Parathyroid adenoma (tissue), 2 donors: Measurements from ENCODE around the gene CFAP46.

Experiments
- H2AFZ ChIP-seq: fragments of 300-600 bp; sonication (generic); one replicate; pipeline ENCODE4 v1.7.0; 2017; ENCODE audit warnings: antibody characterized with exemption, mild to moderate bottlenecking
- H3K27ac ChIP-seq: fragments of 300-600 bp; sonication (generic); one replicate; pipeline ENCODE4 v1.7.0; 2017
- H3K27me3 ChIP-seq: fragments of 300-600 bp; sonication (generic); one replicate; pipeline ENCODE4 v1.7.0; 2017; ENCODE audit warnings: low read length; ENCODE audit not compliant: control insufficient read depth, insufficient read depth
- H3K36me3 ChIP-seq: fragments of 300-600 bp; sonication (generic); one replicate; pipeline ENCODE4 v1.7.0; 2017; ENCODE audit warnings: low read length; ENCODE audit not compliant: control insufficient read depth, insufficient read depth
- H3K4me1 ChIP-seq: fragments of 300-600 bp; sonication (generic); one replicate; pipeline ENCODE4 v1.7.0; 2017; ENCODE audit warnings: control low read depth
- H3K4me2 ChIP-seq: fragments of 300-600 bp; sonication (generic); one replicate; pipeline ENCODE4 v1.7.0; 2017; ENCODE audit warnings: low read length
- H3K4me3 ChIP-seq: fragments of 300-600 bp; sonication (generic); one replicate; pipeline ENCODE4 v1.7.0; 2017; ENCODE audit warnings: low read depth, low read length
- H3K79me2 ChIP-seq: fragments of 300-600 bp; sonication (generic); one replicate; pipeline ENCODE4 v1.7.0; 2017; ENCODE audit warnings: control low read depth
- H3K9ac ChIP-seq: fragments of 300-600 bp; sonication (generic); one replicate; pipeline ENCODE4 v1.7.0; 2017; ENCODE audit warnings: mild to moderate bottlenecking
- H3K9me3 ChIP-seq: fragments of 300-600 bp; sonication (generic); one replicate; pipeline ENCODE4 v1.7.0; 2017; ENCODE audit warnings: low read length; ENCODE audit not compliant: control insufficient read depth
- TF ChIP-seq, protein P1 (sequence below): fragments of 300-600 bp; sonication (generic); IDR thresholded peaks from one replicate; pipeline ENCODE4 v1.7.0; 2017; ENCODE audit warnings: antibody characterized with exemption, mild to moderate bottlenecking
- donor health status: primary hyperparathyroidism.

CFAP46 gene

GRCh38 chr10:132913559-132914115, 28.7 kb downstream of the CFAP46 start:
- Histone ChIP-seq H3K4me2 (no peak overlapping the region), H3K27me3 (no peaks in the 10 kb centered on the region), H3K36me3 (no peaks in the 10 kb centered on the region), H3K9ac (no peak overlapping the region), H3K79me2 (no peaks in the 10 kb centered on the region), H3K4me3 (no peak overlapping the region), H3K27ac (no peak overlapping the region), H3K4me1 (no peaks in the 10 kb centered on the region), H3K9me3 (no peaks in the 10 kb centered on the region), H2AFZ (no peak overlapping the region)
- TF ChIP-seq, protein P1, sequence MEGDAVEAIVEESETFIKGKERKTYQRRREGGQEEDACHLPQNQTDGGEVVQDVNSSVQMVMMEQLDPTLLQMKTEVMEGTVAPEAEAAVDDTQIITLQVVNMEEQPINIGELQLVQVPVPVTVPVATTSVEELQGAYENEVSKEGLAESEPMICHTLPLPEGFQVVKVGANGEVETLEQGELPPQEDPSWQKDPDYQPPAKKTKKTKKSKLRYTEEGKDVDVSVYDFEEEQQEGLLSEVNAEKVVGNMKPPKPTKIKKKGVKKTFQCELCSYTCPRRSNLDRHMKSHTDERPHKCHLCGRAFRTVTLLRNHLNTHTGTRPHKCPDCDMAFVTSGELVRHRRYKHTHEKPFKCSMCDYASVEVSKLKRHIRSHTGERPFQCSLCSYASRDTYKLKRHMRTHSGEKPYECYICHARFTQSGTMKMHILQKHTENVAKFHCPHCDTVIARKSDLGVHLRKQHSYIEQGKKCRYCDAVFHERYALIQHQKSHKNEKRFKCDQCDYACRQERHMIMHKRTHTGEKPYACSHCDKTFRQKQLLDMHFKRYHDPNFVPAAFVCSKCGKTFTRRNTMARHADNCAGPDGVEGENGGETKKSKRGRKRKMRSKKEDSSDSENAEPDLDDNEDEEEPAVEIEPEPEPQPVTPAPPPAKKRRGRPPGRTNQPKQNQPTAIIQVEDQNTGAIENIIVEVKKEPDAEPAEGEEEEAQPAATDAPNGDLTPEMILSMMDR, result no peak

GRCh38 chr10:132912713-132913558, 29.4 kb downstream of the CFAP46 start:
- H3K9ac ChIP-seq, result no peak overlapping the region
- no peaks in the 10 kb centered on the region for H3K27me3 ChIP-seq
- no peak overlapping the region for H3K4me3 ChIP-seq
- H2AFZ ChIP-seq, result no peak overlapping the region
- no peaks in the 10 kb centered on the region for H3K4me1 ChIP-seq
- H3K79me2 ChIP-seq, result no peaks in the 10 kb centered on the region
- H3K4me2 ChIP-seq, result no peak overlapping the region
- TF ChIP-seq, protein P1, result no peak
- H3K9me3 ChIP-seq, result no peaks in the 10 kb centered on the region
- no peaks in the 10 kb centered on the region for H3K36me3 ChIP-seq
- no peak overlapping the region for H3K27ac ChIP-seq

- TF ChIP-seq, protein P1, result no peak
- Histone ChIP-seq H3K79me2 (no peaks in the 10 kb centered on the region), H2AFZ (no peak overlapping the region)
Measured at GRCh38 chr10:132912225-132912712, 30.1 kb downstream of the CFAP46 start.

DNA sequence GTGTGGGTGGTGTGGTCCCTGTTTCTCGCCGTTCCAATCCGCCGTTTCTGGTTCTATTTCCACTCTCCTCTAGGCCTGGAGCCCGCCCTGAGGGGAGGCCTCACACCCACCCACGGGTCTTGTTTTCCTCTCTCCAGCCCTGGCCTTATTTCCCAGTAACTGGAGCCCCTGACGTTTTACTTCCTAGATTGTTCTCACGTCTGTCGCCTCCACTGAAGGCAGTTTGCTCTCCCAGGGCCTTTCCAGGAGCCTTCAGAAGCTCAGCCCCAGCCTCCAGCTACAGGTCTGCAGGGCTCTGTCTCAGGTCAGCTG, 30.6 kb downstream of the CFAP46 start:
- Histone ChIP-seq H3K27ac (no peak overlapping the region), H3K27me3 (no peaks in the 10 kb centered on the region), H3K9me3 (no peaks in the 10 kb centered on the region), H3K4me1 (no peaks in the 10 kb centered on the region), H3K4me3 (no peak overlapping the region), H3K79me2 (no peaks in the 10 kb centered on the region), H2AFZ (no peak overlapping the region), H3K4me2 (no peak overlapping the region), H3K9ac (no peak overlapping the region), H3K36me3 (no peaks in the 10 kb centered on the region)
- TF ChIP-seq, protein P1, result no peak

More at GRCh38 chr10:132912225-132912712, 30.1 kb downstream of the CFAP46 start:
- no peaks in the 10 kb centered on the region for H3K9me3 ChIP-seq
- H3K4me1 ChIP-seq, result no peaks in the 10 kb centered on the region
- no peak overlapping the region for H3K4me3 ChIP-seq
- H3K27me3 ChIP-seq, result no peaks in the 10 kb centered on the region
- H3K9ac ChIP-seq, result no peak overlapping the region
- no peak overlapping the region for H3K4me2 ChIP-seq
- no peaks in the 10 kb centered on the region for H3K36me3 ChIP-seq
- H3K27ac ChIP-seq, result no peak overlapping the region
